ENCODE results near the gene GSK3B. TPM values are rescaled to one million over a fixed set of nuclear protein-coding genes. Genes with fewer than 3 reads are reported as not detected.
A peak's percentile ranks its signal among the peaks of the same experiment; 100 is the strongest.

Gene GSK3B
- total RNA-seq, 2 donors from 2014 or later: 57.3 to 59.8 TPM

DNA sequence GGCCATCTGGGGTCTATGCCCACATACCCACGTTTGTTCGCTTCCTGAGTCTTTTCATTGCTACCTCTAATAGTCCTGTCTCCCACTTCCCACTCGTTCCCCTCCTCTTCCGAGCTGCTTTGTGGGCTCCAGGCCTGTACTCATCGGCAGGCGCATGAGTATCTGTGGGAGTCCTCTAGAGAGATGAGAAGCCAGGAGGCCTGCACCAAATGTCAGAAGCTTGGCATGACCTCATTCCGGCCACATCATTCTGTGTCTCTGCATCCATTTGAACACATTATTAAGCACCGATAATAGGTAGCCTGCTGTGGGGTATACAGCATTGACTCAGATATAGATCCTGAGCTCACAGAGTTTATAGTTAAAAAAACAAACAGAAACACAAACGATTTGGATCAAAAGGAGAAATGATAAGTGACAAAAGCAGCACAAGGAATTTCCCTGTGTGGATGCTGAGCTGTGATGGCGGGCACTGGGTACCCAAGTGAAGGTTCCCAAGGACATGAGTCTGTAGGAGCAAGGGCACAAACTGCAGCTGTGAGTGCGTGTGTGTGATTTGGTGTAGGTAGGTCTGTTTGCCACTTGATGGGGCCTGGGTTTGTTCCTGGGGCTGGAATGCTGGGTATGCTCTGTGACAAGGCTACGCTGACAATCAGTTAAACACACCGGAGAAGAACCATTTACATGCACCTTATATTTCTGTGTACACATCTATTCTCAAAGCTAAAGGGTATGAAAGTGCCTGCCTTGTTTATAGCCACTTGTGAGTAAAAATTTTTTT, 276.5 kb downstream of the GSK3B start:
- 77 to 82% methylated on average over 6 to 13 of the region's 13 CpGs for WGBS, 2 experiments (ENCODE audit: insufficient coverage in 1 of 2, insufficient read length in 1 of 2)
- Histone ChIP-seq H3K27me3 (ENCODE audit: control insufficient read depth, insufficient read depth, low read length, poor library complexity, severe bottlenecking) (no peaks in the 10 kb centered on the region), H3K4me1 (ENCODE audit: control insufficient read depth, insufficient read depth, low read length) (no peaks in the 10 kb centered on the region), H3K36me3 (ENCODE audit: control insufficient read depth, insufficient read depth, low read length) (no peaks in the 10 kb centered on the region), H3K4me3 (ENCODE audit: low read length) (no peak overlapping the region), H3K27ac (ENCODE audit: low read depth, low read length) (no peak overlapping the region), H3K9me3 (ENCODE audit: control insufficient read depth, low read length) (no peaks in the 10 kb centered on the region), H3K9ac (ENCODE audit: extremely low read depth, low read length, poor library complexity, severe bottlenecking) (no peak overlapping the region)
- no peak overlapping the region for H3K27ac Mint-ChIP-seq
- H3K36me3 Mint-ChIP-seq (ENCODE audit: low read depth): no peaks in the 10 kb centered on the region
- no peaks in the 10 kb centered on the region for H3K9me3 Mint-ChIP-seq
- DNase-seq: peak; percentile 49
- H3K4me3 Mint-ChIP-seq: no peak overlapping the region
- H3K4me1 Mint-ChIP-seq: peaks cover 5% of the 10 kb centered on the region
- H3K27me3 Mint-ChIP-seq (ENCODE audit: insufficient read depth): no peaks in the 10 kb centered on the region
- TF ChIP-seq CTCF (conservative IDR thresholded peaks at IDR 0.05): no peak

- Histone ChIP-seq H3K9me3 (ENCODE audit: control insufficient read depth, low read length) (no peaks in the 10 kb centered on the region), H3K4me3 (ENCODE audit: low read length) (no peak overlapping the region), H3K27me3 (ENCODE audit: control insufficient read depth, insufficient read depth, low read length, poor library complexity, severe bottlenecking) (no peaks in the 10 kb centered on the region), H3K36me3 (ENCODE audit: control insufficient read depth, insufficient read depth, low read length) (no peaks in the 10 kb centered on the region), H3K9ac (ENCODE audit: extremely low read depth, low read length, poor library complexity, severe bottlenecking) (no peak overlapping the region), H3K4me1 (ENCODE audit: control insufficient read depth, insufficient read depth, low read length) (no peaks in the 10 kb centered on the region), H3K27ac (ENCODE audit: low read depth, low read length) (no peak overlapping the region)
- no peak for TF ChIP-seq CTCF (conservative IDR thresholded peaks at IDR 0.05)
- Mint-ChIP-seq H3K4me3 (no peak overlapping the region), H3K9me3 (no peaks in the 10 kb centered on the region), H3K27ac (no peak overlapping the region), H3K27me3 (ENCODE audit: insufficient read depth) (no peaks in the 10 kb centered on the region), H3K36me3 (ENCODE audit: low read depth) (no peaks in the 10 kb centered on the region), H3K4me1 (peaks cover 5% of the 10 kb centered on the region)
- DNase-seq: peak; percentile 48
- WGBS, 2 experiments (ENCODE audit: insufficient coverage in 1 of 2, insufficient read length in 1 of 2): 92 to 95% methylated on average over 11 to 12 of the region's 12 CpGs
Observed at GRCh38 chr3:119817071-119817470, 277.2 kb downstream of the GSK3B start.

- 87 to 93% methylated on average over 5 to 8 of the region's 8 CpGs for WGBS, 2 experiments (ENCODE audit: insufficient coverage in 1 of 2, insufficient read length in 1 of 2)
- no peak overlapping the region for H3K27ac Mint-ChIP-seq
- Histone ChIP-seq H3K4me3 (ENCODE audit: low read length) (no peak overlapping the region), H3K4me1 (ENCODE audit: control insufficient read depth, insufficient read depth, low read length) (no peaks in the 10 kb centered on the region), H3K9me3 (ENCODE audit: control insufficient read depth, low read length) (no peaks in the 10 kb centered on the region), H3K27ac (ENCODE audit: low read depth, low read length) (no peak overlapping the region), H3K9ac (ENCODE audit: extremely low read depth, low read length, poor library complexity, severe bottlenecking) (no peak overlapping the region), H3K27me3 (ENCODE audit: control insufficient read depth, insufficient read depth, low read length, poor library complexity, severe bottlenecking) (no peaks in the 10 kb centered on the region), H3K36me3 (ENCODE audit: control insufficient read depth, insufficient read depth, low read length) (no peaks in the 10 kb centered on the region)
- H3K4me1 Mint-ChIP-seq: no peaks in the 10 kb centered on the region
- peaks cover 2% of the 10 kb centered on the region for H3K27me3 Mint-ChIP-seq (ENCODE audit: insufficient read depth)
- no peak for TF ChIP-seq CTCF (conservative IDR thresholded peaks at IDR 0.05)
- H3K36me3 Mint-ChIP-seq (ENCODE audit: low read depth): no peaks in the 10 kb centered on the region
- H3K4me3 Mint-ChIP-seq: no peak overlapping the region
- DNase-seq: peak; percentile 26
- no peaks in the 10 kb centered on the region for H3K9me3 Mint-ChIP-seq
Observed at GRCh38 chr3:119815716-119816115, 278.5 kb downstream of the GSK3B start.
